A172 (cell line): Measurements from ENCODE around the gene CRMP1. TPM values are rescaled to one million over a fixed set of nuclear protein-coding genes. Genes with fewer than 3 reads are reported as not detected.
"Not testable (repeated sequence)": the region's sequence is repeated elsewhere in the genome, so short reads cannot be mapped to it uniquely, and the experiment has no call there.

ENCODE experiments used
- DNase-seq: peaks from one replicate; pipeline ENCODE4 v3.0.0-alpha.2; 2015; ENCODE audit warnings: low spot score
- total RNA-seq: library from RNA; depleted of rRNA; stranded (reverse); fragments of >200 nt; shearing (Covaris generic); gene quantifications from 2 replicates; pipeline ENCODE4 v1.2.3, GENCODE V29; 2014

CRMP1 gene
- total RNA-seq, 1 experiment from 2014 or later: 51.5 TPM

DNA sequence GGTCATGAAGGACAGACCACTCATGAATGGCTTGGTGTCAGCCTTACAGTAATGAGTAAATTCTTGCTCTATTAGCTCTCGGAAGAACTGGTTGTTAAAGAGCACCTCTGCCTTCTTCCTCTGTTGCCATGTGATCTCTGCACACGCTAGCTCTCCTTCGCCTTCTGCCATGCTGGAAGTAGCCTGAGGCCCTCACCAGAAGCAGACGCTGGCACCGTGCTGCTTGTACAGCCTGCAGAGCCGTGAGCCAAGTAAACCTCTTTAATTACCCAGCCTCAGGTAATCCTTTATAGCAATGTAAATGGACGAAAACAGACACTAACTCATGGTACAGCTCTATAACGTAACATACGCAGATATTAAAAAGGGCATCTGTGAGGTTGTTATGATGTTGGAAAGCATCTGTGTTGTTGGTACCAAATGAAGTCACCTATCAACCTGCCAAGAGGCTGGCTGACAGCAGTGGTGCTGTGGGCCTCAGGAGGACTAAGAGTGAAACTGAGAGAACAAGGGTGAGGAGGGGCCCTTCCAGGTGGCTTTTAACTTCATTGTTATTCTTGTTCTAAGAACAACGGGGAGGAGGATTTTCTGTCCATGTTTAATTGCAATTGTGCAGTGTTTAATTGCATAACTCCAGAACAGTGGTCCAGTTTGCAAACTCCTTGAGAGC, 69.2 kb downstream of the CRMP1 start:
- DNase-seq: no peak

DNA sequence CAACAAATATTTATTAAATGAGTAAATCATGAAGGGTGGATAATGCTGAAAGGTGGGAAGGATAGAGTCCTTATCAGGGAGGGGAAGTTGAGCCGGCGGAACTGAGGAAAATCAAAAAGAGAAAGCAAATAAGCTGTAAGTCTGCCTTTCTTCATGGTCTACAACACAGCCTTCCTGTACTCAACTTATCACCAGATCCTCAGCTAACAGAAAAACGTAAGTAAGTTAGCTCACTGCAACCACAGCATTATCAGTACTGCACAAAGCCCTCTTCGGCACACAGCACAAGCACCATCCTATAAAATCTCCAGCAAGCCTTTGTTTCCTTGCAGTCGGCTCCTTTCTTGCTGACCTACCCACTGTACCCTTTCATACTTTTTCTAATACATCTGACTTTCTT, 70.3 kb downstream of the CRMP1 start:
- no peak for DNase-seq

DNA sequence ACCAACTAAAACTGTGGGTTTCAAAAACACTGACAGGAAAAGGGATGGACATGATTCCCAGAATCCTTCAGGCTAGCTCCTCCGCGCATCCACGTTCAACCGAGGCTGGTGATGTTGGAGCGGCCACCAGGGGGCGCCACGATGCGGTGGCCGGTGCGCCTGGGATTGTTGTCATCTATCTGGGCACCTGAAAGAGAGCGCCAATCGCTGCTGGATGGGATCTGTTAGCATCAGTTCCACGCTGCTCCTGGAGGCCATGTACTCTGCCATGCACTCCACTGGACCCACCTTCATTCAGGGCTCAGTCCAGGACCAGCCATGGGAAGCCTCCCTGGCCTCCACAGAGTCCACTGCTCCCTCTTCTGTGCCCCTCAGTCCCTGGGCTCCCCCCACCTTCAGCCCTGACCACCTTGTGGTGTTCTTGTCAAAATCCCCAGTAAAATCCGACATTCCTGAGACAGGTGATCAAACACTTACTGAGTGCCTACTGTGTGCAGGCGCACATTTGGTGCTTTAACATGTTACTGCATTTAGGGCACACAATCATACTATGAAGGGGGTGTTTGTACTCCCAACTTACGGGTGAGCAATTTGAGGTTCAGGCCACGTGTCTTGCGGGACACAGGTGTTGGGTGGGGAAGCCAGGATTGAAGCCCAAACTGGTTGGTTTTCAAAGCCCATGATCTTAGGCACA, 71.1 kb downstream of the CRMP1 start:
- DNase-seq: no peak

DNA sequence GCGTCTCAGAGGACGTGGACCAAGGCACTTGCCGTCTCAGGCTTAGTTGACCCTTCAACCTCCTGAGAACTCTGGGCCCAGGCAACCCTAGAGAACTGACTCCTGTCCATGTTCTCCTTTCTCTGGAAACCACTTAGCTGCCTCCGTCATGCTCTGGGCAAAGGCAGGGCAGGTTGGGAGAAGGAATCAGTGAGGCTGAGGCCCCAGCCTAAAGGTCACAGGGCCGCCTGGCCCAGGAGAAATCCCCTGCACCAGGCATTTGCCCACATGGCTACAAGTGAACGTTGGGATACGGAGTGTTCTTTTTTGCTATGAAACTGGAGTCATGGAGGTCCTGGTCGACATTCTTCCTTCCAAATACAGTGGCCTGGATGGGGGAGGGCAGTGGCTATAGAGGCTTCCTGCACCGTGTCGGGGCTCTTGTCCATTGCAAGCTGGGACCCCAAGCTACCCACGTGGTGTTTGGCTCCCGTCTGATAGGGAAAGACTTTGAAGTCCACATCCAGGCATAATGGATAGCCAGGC, 76.0 kb downstream of the CRMP1 start:
- no peak for DNase-seq

DNA sequence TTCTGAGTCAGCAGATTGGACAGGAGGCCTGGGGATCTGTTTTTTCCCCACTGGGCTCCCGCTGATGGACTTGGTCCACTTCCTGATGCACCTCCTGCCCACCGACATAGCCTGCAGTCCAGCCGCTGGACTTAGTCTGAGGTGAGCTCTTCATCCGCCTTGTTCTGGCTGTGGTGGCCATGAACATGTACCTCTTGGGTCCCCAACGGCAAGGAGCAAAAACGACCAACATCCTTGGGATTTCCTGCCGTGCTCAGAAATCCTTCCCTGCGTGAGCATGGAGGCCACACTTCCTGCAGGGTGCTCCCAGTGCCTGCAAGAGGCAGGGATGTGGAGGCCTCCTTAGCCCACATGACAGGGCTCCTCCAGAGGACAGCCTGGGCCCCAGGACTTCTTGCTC, 76.8 kb downstream of the CRMP1 start:
- no peak for DNase-seq

DNA sequence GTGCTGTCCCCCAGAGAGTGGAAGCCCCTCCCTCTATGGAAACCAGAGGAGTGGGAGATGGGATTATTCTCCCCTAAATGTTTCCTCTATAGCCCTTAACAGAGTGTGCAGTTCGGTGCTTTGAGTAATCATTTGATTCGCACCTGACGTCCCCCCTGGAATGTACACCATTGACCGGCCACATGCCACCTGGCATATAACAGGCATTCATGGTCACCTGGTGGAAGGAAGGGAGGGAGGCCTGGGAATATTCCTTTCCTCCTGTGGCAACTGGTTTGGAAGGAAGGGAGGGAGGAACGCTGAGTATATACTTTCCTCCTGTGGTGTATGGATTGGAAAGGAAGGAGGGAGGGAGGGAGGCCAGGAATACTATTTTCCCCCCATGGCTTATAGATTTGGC, 77.2 kb downstream of the CRMP1 start:
- DNase-seq: no peak

DNA sequence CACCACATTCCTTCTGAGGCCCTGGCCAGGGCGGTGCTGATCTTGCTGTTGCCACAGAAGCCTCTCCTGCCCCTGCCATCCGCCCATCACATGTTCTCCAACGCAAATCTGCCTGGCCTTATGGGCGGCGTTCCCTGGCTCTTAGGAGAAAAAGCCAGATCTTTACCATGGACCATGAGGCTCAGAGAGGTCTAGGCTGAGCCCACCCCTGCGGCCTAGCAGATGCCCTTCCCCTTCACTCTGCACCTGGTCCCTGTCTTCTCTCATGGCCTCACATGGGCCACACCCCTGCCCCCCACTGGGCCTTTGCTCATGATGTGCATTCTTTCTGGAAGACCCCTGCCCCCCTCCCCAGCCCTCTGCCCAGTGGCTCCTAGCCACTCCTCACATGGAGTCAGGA, 78.5 kb downstream of the CRMP1 start:
- no peak for DNase-seq

DNA sequence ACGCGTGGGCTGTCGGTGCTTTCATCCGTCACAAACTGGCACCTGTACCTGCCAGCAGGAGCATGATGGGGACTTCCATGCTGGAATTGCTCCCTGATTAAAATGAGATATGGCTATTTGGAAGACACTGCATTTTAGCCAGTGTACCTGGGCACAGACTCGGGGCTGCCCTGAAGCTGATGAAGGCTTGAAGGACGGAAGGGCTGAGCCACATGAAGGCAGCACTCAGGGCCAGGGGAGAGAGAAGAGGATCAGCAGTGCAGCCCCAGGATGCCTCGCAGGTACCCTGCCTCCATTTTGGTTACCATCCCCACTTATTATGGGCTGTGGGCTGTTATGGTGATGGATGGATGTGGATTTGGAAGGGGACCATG, 79.0 kb downstream of the CRMP1 start:
- no peak for DNase-seq

DNA sequence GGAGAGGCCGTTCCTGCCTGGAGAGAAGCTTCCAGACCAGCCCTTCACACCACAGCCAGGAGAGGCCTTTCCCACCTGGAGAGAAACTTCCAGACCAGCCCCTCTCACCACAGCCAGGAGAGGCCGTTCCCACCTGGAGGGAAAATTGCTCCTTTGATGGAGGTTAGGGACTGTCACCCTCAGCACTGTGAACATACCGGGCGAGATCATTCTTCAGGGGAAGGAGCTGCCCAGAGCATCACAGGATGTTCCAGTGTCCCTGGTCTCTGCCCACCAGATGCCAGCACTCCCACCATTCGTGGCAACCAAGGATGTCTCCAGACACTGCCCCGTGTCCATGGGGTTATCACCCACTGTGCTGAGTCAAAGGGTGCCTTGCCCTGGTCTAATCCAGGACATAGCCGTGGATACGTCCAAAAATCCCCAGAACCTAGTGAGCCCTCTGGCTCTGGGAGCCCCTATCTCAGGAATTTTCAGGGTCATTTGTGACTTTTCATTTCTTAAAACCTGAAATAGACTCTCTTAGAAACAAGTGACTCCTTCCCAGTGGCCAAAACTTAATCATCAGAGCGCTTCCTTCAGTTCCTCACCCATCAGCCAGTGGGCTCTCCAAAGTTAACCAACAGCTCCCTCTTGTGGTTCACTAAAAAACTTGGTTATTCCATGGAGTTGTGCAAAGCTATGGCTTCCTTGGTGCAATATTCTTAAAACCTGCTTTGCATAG, 80.2 kb downstream of the CRMP1 start:
- peak; percentile 90 for DNase-seq

DNA sequence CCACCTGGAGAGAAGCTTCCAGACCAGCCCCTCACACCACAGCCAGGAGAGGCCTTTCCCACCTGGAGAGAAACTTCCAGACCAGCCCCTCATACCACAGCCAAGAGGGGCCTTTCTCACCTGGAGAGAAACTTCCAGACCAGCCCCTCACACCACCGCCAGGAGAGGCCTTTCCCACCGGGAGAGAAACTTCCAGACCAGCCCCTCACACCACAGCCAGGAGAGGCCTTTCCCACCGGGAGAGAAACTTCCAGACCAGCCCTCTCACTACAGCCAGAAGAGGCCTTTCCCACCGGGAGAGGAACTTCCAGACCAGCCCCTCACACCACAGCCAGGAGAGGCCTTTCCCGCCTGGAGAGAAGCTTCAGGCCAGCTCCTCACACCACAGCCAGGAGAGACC, 80.8 kb downstream of the CRMP1 start:
- not testable (repeated sequence) for DNase-seq

DNA sequence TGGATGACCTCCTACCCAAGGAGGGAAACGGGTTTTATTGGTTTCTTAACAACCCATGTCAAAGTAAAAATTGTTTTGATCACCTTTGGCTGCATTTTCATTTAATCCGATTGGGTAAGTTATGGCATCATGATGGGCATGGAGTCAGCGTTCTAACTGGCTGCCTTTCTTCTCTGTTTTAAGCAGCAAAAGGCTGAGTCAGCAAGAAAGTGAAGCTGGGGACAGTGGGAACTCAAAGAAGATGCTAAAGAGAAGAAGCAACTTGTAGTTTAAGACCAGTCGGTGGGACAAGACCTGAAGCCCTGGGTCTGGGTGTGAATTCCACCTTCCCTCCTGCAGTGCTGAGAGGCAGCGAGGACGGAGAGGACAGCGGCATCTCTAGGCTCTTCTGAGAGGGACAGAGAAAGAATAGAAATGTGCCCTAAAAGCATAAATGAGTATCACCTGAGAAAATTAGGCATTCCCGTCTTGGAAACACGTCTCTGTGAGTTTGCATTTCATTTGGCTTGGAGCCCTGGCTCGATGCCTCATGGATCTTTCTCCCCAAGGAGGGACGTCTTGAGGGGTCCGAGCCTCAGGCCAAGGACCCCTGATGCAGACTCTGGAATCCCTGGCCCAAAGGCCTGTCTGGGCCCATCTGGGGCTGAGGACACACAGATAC, 82.0 kb downstream of the CRMP1 start:
- no peak for DNase-seq

DNA sequence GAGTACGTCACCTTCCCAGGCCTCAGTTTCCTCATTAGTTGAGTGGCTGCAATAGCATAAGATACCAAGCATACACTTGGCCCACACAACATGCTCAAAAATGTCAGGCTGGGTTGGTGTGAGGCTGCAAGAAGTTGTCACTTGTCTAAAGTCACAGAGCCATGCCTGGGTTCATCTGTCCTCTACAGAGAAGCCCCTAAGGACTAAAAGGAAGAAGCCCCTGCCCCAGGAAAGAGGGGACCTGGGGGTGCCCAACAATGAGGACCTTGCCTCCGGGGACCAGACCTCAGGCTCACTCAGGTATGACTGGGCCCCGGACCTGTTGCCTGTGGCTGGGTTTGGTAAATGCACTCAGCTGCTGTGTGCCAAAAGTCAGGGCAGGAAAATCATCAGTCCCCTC, 82.7 kb downstream of the CRMP1 start:
- no peak for DNase-seq

DNA sequence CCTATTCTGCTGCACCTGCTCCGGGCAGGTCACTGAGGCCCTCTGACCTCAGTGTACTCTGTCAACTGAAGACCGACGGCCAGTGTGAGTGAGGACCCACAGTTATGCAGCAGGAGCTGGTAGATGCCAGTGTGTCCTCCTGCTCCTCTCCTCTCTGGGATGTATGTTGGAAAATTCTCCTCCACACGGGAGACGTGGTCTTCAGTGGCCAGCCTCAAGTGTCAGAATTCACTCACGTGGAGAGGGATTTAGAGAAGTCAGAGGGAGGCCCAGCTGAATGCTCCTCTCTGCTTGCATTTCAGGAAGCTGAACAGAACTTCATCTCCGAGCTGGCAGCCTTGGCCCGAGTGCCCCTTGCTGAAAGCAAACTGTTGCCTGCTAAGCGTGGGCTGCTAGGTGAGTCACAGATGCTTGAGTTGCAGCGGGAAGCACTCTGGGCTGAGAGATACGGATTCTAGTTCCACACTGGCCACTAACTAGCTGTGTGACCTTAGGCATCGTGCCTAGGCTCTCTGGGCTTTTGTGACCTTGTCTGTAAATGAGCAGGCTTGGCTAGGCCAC, 83.6 kb downstream of the CRMP1 start:
- DNase-seq: no peak

DNA sequence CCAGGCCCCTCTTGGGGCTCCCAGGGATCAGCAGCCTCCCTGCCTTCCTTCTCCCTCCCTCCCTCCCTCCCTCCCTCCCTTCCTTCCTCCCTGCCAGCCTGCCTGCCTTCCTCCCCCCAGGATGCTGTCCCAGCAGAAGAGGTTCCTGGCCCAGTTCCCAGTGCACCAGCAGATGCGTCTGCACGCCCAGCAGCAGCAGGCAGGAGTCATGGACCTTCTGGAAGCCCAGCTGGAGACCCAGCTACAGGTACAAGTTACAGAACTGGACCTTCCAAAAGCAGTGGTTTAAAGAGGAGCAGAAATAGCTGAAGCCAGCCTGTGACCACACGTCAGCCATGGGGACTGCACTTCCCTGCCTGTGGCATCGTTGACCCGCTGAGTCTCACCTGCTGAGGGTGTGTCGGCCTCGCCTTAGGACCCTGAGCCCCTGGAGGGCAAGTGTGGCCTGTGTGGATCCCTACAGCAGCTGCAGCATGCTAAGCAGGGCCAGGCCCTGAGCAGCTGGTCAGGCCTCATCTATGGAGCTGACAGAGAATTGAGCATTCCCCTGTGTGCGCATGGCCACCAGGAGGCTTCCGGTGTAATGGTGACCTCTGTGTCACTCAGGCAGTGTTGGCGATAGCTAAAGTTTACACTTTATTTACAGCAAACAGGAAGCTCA, 84.7 kb downstream of the CRMP1 start:
- DNase-seq: peak; percentile 61

DNA sequence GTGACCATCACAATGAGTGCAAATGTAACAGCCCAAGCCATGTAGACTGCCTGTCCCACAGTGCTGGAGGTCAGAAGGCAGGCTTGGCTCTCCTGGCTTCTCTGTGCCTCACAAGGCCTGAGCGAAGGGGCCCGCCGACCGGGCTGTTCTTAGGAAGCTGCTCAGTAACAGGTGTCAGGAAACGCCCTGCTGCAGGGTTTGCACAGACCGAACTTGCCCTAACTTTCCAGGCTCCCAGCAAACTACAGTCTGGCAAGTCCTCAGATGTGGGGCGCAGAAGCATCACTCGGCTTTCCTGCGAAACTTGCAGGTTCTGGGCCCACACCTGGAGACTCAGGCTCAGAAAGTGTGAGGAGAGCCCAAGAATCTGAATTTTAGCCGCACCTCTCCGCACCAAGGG, 87.6 kb downstream of the CRMP1 start:
- DNase-seq: no peak

DNA sequence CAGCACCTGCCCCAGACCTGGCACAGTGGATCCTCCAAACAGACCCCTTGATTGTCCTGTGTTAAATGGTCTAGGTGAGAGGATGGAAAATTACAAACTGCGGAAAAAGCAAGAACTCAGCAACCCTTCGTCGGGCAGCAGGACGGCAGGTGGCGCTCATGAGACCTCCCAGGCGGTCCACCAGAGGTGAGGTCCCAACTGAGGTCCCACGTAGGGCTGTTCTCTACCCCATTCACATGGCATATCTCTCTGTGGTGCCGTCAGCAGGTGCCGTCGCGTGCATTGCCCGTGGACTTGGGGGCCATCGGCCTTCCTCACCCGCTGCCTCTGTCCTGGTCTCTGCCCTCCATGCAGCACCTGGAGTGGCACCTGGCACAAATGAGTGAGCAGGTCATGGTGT, 88.2 kb downstream of the CRMP1 start:
- no peak for DNase-seq

DNA sequence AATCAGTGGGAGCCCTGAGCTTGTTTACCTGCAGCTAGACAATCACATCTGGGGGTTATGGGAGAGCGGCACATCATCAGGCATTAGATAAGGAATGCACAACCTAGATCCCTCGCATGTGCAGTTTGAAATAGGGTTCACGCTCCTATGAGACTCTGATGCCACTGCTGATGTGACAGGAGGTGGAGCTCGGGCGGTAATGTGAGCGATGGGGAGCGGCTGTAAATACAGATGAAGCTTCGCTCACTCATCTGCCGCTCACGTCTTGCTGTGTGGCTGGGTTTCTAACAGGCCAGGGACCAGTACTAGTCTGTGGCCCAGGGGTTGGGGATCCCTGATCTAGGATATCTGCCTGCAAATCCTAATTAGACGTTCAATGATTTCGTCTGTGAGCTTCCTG, 90.3 kb downstream of the CRMP1 start:
- no peak for DNase-seq

DNA sequence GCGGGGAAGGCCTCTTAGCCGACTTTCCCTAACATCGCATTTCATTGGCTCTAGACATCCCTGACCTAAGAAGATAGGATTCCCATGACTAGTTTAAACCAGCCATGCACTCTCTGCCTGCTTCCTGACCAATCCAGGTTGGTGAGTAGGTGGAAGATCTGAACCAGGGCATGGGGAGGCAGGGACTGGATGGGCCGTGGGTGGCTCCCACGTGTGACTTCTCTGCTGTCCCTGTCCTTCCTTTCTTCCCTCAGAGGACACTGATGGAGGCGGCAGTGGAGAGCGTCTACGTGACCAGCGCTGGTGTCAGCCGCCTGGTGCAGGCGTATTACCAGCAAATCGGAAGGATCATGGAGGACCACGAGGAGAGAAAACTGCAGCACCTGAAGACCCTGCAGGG, 91.2 kb downstream of the CRMP1 start:
- no peak for DNase-seq

DNA sequence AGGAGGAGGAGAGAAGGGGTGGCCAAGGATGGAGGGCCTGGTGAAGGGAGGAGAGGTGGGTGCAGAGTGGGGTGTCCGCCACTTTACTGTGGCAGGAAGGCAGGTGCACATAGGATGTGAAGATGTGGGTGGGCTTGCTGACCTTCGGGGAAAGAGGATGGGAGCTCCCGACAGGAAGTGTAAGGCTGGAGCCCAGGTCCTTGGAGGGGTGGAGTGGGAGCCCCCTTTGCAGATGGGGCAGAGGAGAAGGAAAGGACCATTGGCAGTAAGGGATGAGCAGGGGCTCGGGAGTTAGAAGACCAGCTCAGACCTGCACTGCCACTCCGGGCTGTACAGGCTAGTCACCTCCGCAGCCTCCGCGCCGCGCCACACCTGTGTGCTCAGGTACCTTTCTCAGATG, 92.4 kb downstream of the CRMP1 start:
- DNase-seq: no peak

DNA sequence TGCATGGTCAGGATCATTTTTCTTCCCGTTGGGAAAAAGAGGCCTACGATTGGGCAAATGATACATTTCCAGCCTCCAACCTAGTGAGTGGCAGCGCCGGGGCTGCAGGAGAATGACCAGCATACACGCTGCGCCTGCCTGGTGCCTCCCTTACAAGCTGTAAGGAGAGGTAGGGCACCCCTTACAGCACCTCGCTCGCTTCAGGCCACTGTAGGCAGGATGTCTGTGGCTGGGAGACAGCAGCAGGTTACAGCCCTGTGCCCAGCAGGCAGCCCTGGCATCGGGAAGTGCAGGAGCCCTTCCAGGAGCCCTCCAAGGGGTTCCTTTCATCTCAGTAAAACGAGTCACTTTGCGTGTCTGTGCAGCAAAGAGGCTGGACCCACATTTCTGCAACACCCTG, 93.5 kb downstream of the CRMP1 start:
- no peak for DNase-seq

DNA sequence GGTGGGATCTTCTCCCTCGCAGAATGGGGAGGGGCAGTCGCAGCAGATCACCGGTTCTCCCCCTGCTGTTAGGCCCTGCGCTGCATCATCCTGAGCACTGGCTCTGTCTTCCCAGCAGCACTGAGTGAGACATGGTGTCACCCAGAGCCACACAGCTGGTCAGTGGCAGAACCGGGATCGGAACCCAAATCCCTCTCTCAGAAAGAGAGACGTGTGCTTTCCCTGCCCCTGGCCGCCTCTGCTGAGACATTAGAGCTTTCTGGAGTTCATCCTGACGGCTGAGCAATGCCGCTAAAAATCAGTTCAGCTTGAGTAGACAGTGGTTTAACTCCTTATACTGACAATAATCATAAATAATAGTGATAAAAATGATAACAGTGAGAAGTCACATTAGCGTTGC, 93.9 kb downstream of the CRMP1 start:
- no peak for DNase-seq

DNA sequence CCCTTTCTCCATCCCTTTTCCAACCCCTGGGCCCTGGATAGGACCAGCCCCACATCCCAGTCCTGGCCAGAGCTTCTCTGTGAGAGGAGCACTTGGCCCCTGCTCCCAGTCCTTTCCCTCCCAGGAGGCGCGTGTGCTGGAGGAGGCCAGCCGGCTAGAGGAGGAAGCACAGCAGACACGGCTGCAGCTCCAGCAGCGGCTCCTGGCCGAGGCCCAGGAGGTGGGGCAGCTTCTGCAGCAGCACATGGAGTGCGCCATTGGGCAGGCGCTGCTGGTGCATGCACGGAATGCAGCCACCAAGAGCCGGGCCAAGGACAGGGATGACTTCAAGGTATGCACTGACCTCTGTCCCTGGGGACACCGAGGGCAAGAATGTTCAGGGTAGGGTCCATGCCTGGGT, 94.4 kb downstream of the CRMP1 start:
- no peak for DNase-seq
